MM.1S (cell line): ENCODE data around the gene RSPH1.

Source experiments
- DNase-seq: peaks from one replicate; pipeline ENCODE4 v3.0.0-alpha.2; 2015
- H2AFZ ChIP-seq: fragments of 300-600 bp; sonication (generic); 2 replicates; pipeline ENCODE4 v1.6.0; 2016; ENCODE audit warnings: antibody characterized with exemption, low read length
- H3F3A ChIP-seq: fragments of 300-600 bp; sonication (generic); 2 replicates; pipeline ENCODE4 v1.6.1; 2016; ENCODE audit warnings: mild to moderate bottlenecking, antibody characterized with exemption, low read length, moderate library complexity, mixed read lengths; ENCODE audit not compliant: insufficient read depth
- H3K27ac ChIP-seq: fragments of 300-600 bp; sonication (generic); 2 replicates; pipeline ENCODE4 v1.5.1; 2016; ENCODE audit warnings: mild to moderate bottlenecking, low read length
- H3K27me3 ChIP-seq: fragments of 300-600 bp; sonication (generic); replicated peaks from 2 replicates; pipeline ENCODE4 v1.6.0; 2016; ENCODE audit warnings: low read length; ENCODE audit not compliant: insufficient read depth
- H3K36me3 ChIP-seq: fragments of 300-600 bp; sonication (generic); replicated peaks from 2 replicates; pipeline ENCODE4 v1.6.1; 2016; ENCODE audit warnings: mild to moderate bottlenecking, low read length, mixed read lengths; ENCODE audit not compliant: insufficient read depth
- H3K4me1 ChIP-seq: fragments of 300-600 bp; sonication (generic); 2 replicates; pipeline ENCODE4 v1.6.1; 2016; ENCODE audit warnings: low read length, mixed read lengths
- H3K4me2 ChIP-seq: fragments of 300-600 bp; sonication (generic); 2 replicates; pipeline ENCODE4 v1.6.0; 2016; ENCODE audit warnings: low read depth, low read length
- H3K4me3 ChIP-seq: fragments of 300-600 bp; sonication (generic); 2 replicates; pipeline ENCODE4 v1.5.1; 2016; ENCODE audit warnings: low read length, mixed read lengths
- H3K79me2 ChIP-seq: fragments of 300-600 bp; sonication (generic); 2 replicates; pipeline ENCODE4 v1.6.1; 2016; ENCODE audit warnings: mixed run types, low read length, mixed read lengths
- H3K9ac ChIP-seq: fragments of 300-600 bp; sonication (generic); 2 replicates; pipeline ENCODE4 v1.6.1; 2016; ENCODE audit warnings: low read length, mixed read lengths
- H3K9me2 ChIP-seq: fragments of 300-600 bp; sonication (generic); replicated peaks from 2 replicates; pipeline ENCODE4 v1.6.1; 2016; ENCODE audit warnings: mild to moderate bottlenecking, low read length, mixed read lengths; ENCODE audit not compliant: insufficient read depth
- H3K9me3 ChIP-seq: fragments of 300-600 bp; sonication (generic); replicated peaks from 2 replicates; pipeline ENCODE4 v1.6.1; 2016; ENCODE audit warnings: mild to moderate bottlenecking, low read length, mixed read lengths; ENCODE audit not compliant: insufficient read depth
- H4K20me1 ChIP-seq: fragments of 300-600 bp; sonication (generic); 2 replicates; pipeline ENCODE4 v1.6.1; 2016; ENCODE audit warnings: mild to moderate bottlenecking, low read length, moderate library complexity, mixed read lengths; ENCODE audit not compliant: insufficient read depth
- CTCF ChIP-seq: fragments of 300-600 bp; sonication (generic); IDR thresholded peaks from 2 replicates; pipeline ENCODE4 v1.5.1; 2016; ENCODE audit warnings: antibody characterized with exemption, low read length, mixed read lengths
- EZH2 ChIP-seq: fragments of 300-600 bp; sonication (generic); optimal IDR thresholded peaks from 2 replicates; pipeline ENCODE3; 2017; ENCODE audit warnings: low read depth, mild to moderate bottlenecking, antibody characterized with exemption, low read length, mixed read lengths
- EZH2phosphoT487 ChIP-seq: fragments of 300-600 bp; sonication (generic); IDR thresholded peaks from 2 replicates; pipeline ENCODE4 v1.6.1; 2018; ENCODE audit warnings: antibody characterized with exemption, low read length

RSPH1 gene

GRCh38 chr21:42503711-42504110 lies 7.7 kb upstream of the RSPH1 start:
- no peaks in the 10 kb centered on the region for H3K9me2 ChIP-seq
- peaks cover 11% of the 10 kb centered on the region; the same call in 1 of the 2 replicates for H3K4me1 ChIP-seq
- no peak overlapping the region for H3K9ac ChIP-seq
- no peak overlapping the region for H2AFZ ChIP-seq
- no peaks in the 10 kb centered on the region for H3K9me3 ChIP-seq
- no peak overlapping the region for H3K4me3 ChIP-seq
- H3K79me2 ChIP-seq = no peaks in the 10 kb centered on the region
- H3K27ac ChIP-seq = no peak overlapping the region
- no peaks in the 10 kb centered on the region for H3K36me3 ChIP-seq
- no peaks in the 10 kb centered on the region for H3F3A ChIP-seq
- H3K27me3 ChIP-seq = peaks cover 52% of the 10 kb centered on the region
- no peaks in the 10 kb centered on the region for H4K20me1 ChIP-seq
- H3K4me2 ChIP-seq = no peak overlapping the region
- no peak for DNase-seq
- TF ChIP-seq EZH2phosphoT487 = no peak
- no peak for TF ChIP-seq EZH2
- no peak for TF ChIP-seq CTCF

GRCh38 chr21:42500736-42501135 lies 4.7 kb upstream of the RSPH1 start:
- Histone ChIP-seq H3K4me3 (no peak overlapping the region), H3K27me3 (peaks cover 51% of the 10 kb centered on the region), H3K9me2 (no peaks in the 10 kb centered on the region), H3K9ac (no peak overlapping the region), H4K20me1 (no peaks in the 10 kb centered on the region), H3K9me3 (no peaks in the 10 kb centered on the region), H3K4me1 (peaks cover 17% of the 10 kb centered on the region), H3K79me2 (no peaks in the 10 kb centered on the region), H3K36me3 (no peaks in the 10 kb centered on the region), H2AFZ (no peak overlapping the region), H3K4me2 (no peak overlapping the region), H3F3A (peaks cover 2% of the 10 kb centered on the region; the same call in 1 of the 2 replicates), H3K27ac (no peak overlapping the region)
- DNase-seq = no peak
- TF ChIP-seq EZH2phosphoT487 (no peak), EZH2 (no peak), CTCF (no peak)

- H3K4me2 ChIP-seq = no peak overlapping the region
- H3K79me2 ChIP-seq = no peaks in the 10 kb centered on the region
- no peaks in the 10 kb centered on the region for H4K20me1 ChIP-seq
- no peaks in the 10 kb centered on the region for H3K9me3 ChIP-seq
- H3F3A ChIP-seq = peaks cover 6% of the 10 kb centered on the region; the same call in 1 of the 2 replicates
- no peak overlapping the region for H3K27ac ChIP-seq
- H3K27me3 ChIP-seq = peaks cover 51% of the 10 kb centered on the region
- TF ChIP-seq EZH2phosphoT487 (no peak), CTCF (no peak), EZH2 (no peak)
- H3K9ac ChIP-seq = no peak overlapping the region
- DNase-seq = no peak
- peaks cover 19% of the 10 kb centered on the region for H3K4me1 ChIP-seq
- H3K4me3 ChIP-seq = no peak overlapping the region
- H2AFZ ChIP-seq = no peak overlapping the region
- no peaks in the 10 kb centered on the region for H3K36me3 ChIP-seq
- H3K9me2 ChIP-seq = no peaks in the 10 kb centered on the region
These were observed 4.2 kb upstream of the RSPH1 start for GRCh38 chr21:42500225-42500624.
